H1 (cell line): ENCODE measurements around the gene NR3C1. TPM values are rescaled to one million over a fixed set of nuclear protein-coding genes. Genes with fewer than 3 reads are reported as not detected.

ENCODE experiments used
- CTCF ChIA-PET: fragments of 300-600 bp; sonication (Branson Sonifier 250); formaldehyde crosslinking; loops from one replicate; lab custom pipeline; 2021; ENCODE audit not compliant: partially characterized antibody; lab: Charles Lee
- POLR2A ChIA-PET: fragments of 300-600 bp; sonication (Branson Sonifier 250); formaldehyde crosslinking; loops from one replicate; lab custom pipeline; 2021; ENCODE audit warnings: inconsistent platforms; ENCODE audit not compliant: partially characterized antibody; lab: Charles Lee
- DNase-seq, 2 experiments: peaks; one replicate each; pipeline versions ENCODE4 v3.0.0 to v3.0.0-alpha.2; 2010 to 2022; ENCODE audit warnings: low spot score in 2 of 2, low read depth in 1 of 2, mixed read lengths in 1 of 2
- FAIRE-seq: peaks from 2 replicates; lab custom pipeline; 2011; peaks lifted over from hg19 to GRCh38; lab: Jason Lieb, UNC
- H2AFZ ChIP-seq: 2 replicates; pipeline ENCODE4 v1.8.1; 2012; ENCODE audit warnings: low read length, inconsistent platforms
- H2AK5ac ChIP-seq: 2 replicates; pipeline ENCODE4 v1.6.1; 2013; ENCODE audit warnings: low read depth, low read length
- H2BK120ac ChIP-seq: replicated peaks from 2 replicates; pipeline ENCODE3; 2013; ENCODE audit warnings: low read depth, low read length, inconsistent platforms
- H2BK12ac ChIP-seq: 2 replicates; pipeline ENCODE4 v1.6.1; 2013; ENCODE audit warnings: low read depth, low read length
- H2BK15ac ChIP-seq: 2 replicates; pipeline ENCODE4 v1.6.1; 2013; ENCODE audit warnings: low read length
- H2BK20ac ChIP-seq: 2 replicates; pipeline ENCODE4 v1.6.1; 2013; ENCODE audit warnings: low read length
- H2BK5ac ChIP-seq: 2 replicates; pipeline ENCODE4 v1.6.1; 2013; ENCODE audit warnings: low read depth, low read length
- H3K14ac ChIP-seq: 2 replicates; pipeline ENCODE4 v1.6.1; 2013; ENCODE audit warnings: inconsistent platforms; ENCODE audit not compliant: insufficient read length
- H3K18ac ChIP-seq: 2 replicates; pipeline ENCODE4 v1.6.1; 2013; ENCODE audit warnings: low read length; ENCODE audit errors: extremely low read depth
- H3K23ac ChIP-seq: 2 replicates; pipeline ENCODE4 v1.6.1; 2013; ENCODE audit warnings: inconsistent platforms; ENCODE audit not compliant: insufficient read length
- H3K23me2 ChIP-seq: 2 replicates; pipeline ENCODE4 v1.6.1; 2013; ENCODE audit warnings: low read depth, low read length
- H3K27ac ChIP-seq: 2 replicates; pipeline ENCODE4 v1.6.1; 2011; ENCODE audit warnings: low read depth, low read length, inconsistent platforms
- H3K27me3 ChIP-seq, 4 experiments: replicated peaks in 1 of 4; 1 replicate in 1 of 4; 2 replicates in 3 of 4; pipeline versions ENCODE4 v1.6.1 to v1.8.1; 2011 to 2013; ENCODE audit warnings: low read length in 3 of 4, mild to moderate bottlenecking in 3 of 4, inconsistent platforms in 2 of 4, mixed read lengths in 2 of 4, moderate library complexity in 1 of 4; ENCODE audit not compliant: control insufficient read depth in 3 of 4, insufficient read depth in 3 of 4; ENCODE audit errors: extremely low read depth in 1 of 4
- H3K36me3 ChIP-seq, 4 experiments: 2 replicates each; pipeline versions ENCODE4 v1.6.1 to v1.8.1; 2011 to 2013; ENCODE audit warnings: mild to moderate bottlenecking in 4 of 4, low read length in 3 of 4, moderate library complexity in 2 of 4, control low read depth in 1 of 4, inconsistent platforms in 1 of 4; ENCODE audit not compliant: insufficient read depth in 4 of 4, control insufficient read depth in 2 of 4
- H3K4ac ChIP-seq: replicated peaks from 2 replicates; pipeline ENCODE3; 2013; ENCODE audit warnings: low read length, low read depth, mixed read lengths, inconsistent platforms; ENCODE audit not compliant: insufficient read length
- H3K4me1 ChIP-seq, 4 experiments: replicated peaks in 1 of 4; 1 replicate in 1 of 4; 2 replicates in 3 of 4; pipeline versions ENCODE4 v1.6.1 to v1.8.1; 2011 to 2013; ENCODE audit warnings: low read length in 3 of 4, inconsistent platforms in 2 of 4, mixed read lengths in 1 of 4; ENCODE audit not compliant: insufficient read depth in 4 of 4, control insufficient read depth in 3 of 4
- H3K4me2 ChIP-seq, 2 experiments: 2 replicates each; pipeline versions ENCODE4 v1.6.1 to v1.8.1; 2011 to 2013; ENCODE audit warnings: low read depth in 2 of 2, low read length in 2 of 2, control low read depth in 1 of 2, inconsistent platforms in 1 of 2, mild to moderate bottlenecking in 1 of 2; ENCODE audit not compliant: insufficient read depth in 1 of 2
- H3K4me3 ChIP-seq, 4 experiments: fragments of 200-600, 300-600 bp in 1 of 4; sonication (generic), shearing (Covaris generic), sonication (Bioruptor Twin) in 1 of 4; 2 replicates each; pipeline versions ENCODE4 v1.5.1 to v1.8.1; 2011 to 2016; ENCODE audit warnings: low read length in 4 of 4, low read depth in 3 of 4, control low read depth in 2 of 4, inconsistent platforms in 2 of 4, mild to moderate bottlenecking in 2 of 4, mixed read lengths in 1 of 4, moderate library complexity in 1 of 4; ENCODE audit not compliant: insufficient read depth in 2 of 4; ENCODE audit errors: extremely low read depth in 1 of 4
- H3K56ac ChIP-seq: replicated peaks from 2 replicates; pipeline ENCODE3; 2013; ENCODE audit warnings: low read depth, mild to moderate bottlenecking, mixed read lengths, low read length, inconsistent platforms; ENCODE audit not compliant: insufficient read length
- H3K79me1 ChIP-seq: 2 replicates; pipeline ENCODE4 v1.6.1; 2013; ENCODE audit warnings: low read depth, low read length, control low read depth
- H3K79me2 ChIP-seq, 2 experiments: 2 replicates each; pipeline versions ENCODE4 v1.6.1 to v1.8.1; 2012 to 2013; ENCODE audit warnings: low read length in 2 of 2, mild to moderate bottlenecking in 2 of 2, inconsistent platforms in 1 of 2; ENCODE audit not compliant: insufficient read depth in 2 of 2, control insufficient read depth in 1 of 2
- H3K9ac ChIP-seq, 4 experiments: replicated peaks in 1 of 4; 1 replicate in 1 of 4; 2 replicates in 3 of 4; pipeline versions ENCODE4 v1.6.1 to v1.8.1; 2011 to 2013; ENCODE audit warnings: low read depth in 3 of 4, low read length in 3 of 4, control low read depth in 2 of 4, mild to moderate bottlenecking in 2 of 4, moderate library complexity in 2 of 4, inconsistent platforms in 1 of 4; ENCODE audit errors: extremely low read depth in 1 of 4
- H3K9me3 ChIP-seq, 2 experiments: 2 replicates each; pipeline versions ENCODE4 v1.6.1 to v1.8.1; 2012 to 2013; ENCODE audit warnings: mild to moderate bottlenecking in 2 of 2, moderate library complexity in 2 of 2, control low read depth in 1 of 2, inconsistent platforms in 1 of 2, low read depth in 1 of 2, low read length in 1 of 2, mixed read lengths in 1 of 2; ENCODE audit not compliant: insufficient read depth in 2 of 2
- H4K20me1 ChIP-seq, 2 experiments: replicated peaks in 1 of 2; 2 replicates each; pipeline versions ENCODE3 to v1.8.1; 2011 to 2013; ENCODE audit warnings: inconsistent platforms in 2 of 2, low read length in 2 of 2, mild to moderate bottlenecking in 1 of 2; ENCODE audit not compliant: insufficient read depth in 2 of 2, control insufficient read depth in 1 of 2
- H4K5ac ChIP-seq: 2 replicates; pipeline ENCODE4 v1.6.1; 2013; ENCODE audit warnings: low read length, low read depth, mixed read lengths, inconsistent platforms; ENCODE audit not compliant: insufficient read length
- H4K8ac ChIP-seq: 2 replicates; pipeline ENCODE4 v1.8.0; 2013; ENCODE audit warnings: mild to moderate bottlenecking, moderate library complexity, low read length, inconsistent platforms; ENCODE audit not compliant: insufficient read depth; ENCODE audit errors: extremely low read depth
- H4K91ac ChIP-seq: replicated peaks from 2 replicates; pipeline ENCODE3; 2013; ENCODE audit warnings: low read length, mixed read lengths, inconsistent platforms; ENCODE audit not compliant: insufficient read length
- JUND ChIP-seq: IDR thresholded peaks from 2 replicates; pipeline ENCODE4 v1.6.1; 2011; ENCODE audit warnings: mild to moderate bottlenecking, improper control_type of control experiment, low read length
- WGBS, 2 experiments: shearing (Covaris generic) in 1 of 2; methylation state at CpG; one replicate each; pipeline versions ENCODE4 v1.1.6 to v1.1.7; 2013 to 2015; ENCODE audit warnings: low lambda C conversion rate in 2 of 2, mixed read lengths in 2 of 2, inconsistent platforms in 1 of 2, low coverage in 1 of 2, missing lambda C conversion rate in 1 of 2; ENCODE audit not compliant: insufficient replicate concordance in 2 of 2, insufficient coverage in 1 of 2, insufficient read length in 1 of 2; ENCODE audit errors: extremely low coverage in 1 of 2, missing lambda C conversion rate in 1 of 2; 5-methylcytosine and 5-hydroxymethylcytosine counted together
- polyA plus RNA-seq, 7 experiments: library from polyadenylated mRNA; depleted of rRNA in 3 of 7; stranded (reverse) in 5 of 7; unstranded in 2 of 7; fragments of >200 nt in 5 of 7; fragments of 200-250 nt in 2 of 7; gene quantifications; 1 replicate in 5 of 7; 2 replicates in 1 of 7; 4 replicates in 1 of 7; pipeline versions ENCODE4 v1.2.1 to v1.2.3, GENCODE V29; 2011 to 2013; ENCODE audit warnings: missing spikeins in 2 of 7, mixed read lengths in 2 of 7
- total RNA-seq: library from RNA; stranded (reverse); fragmentation: NEBNext Ultra II Directional; extraction: Animal tissue kit (Norgen Biotek cat#: 25700); gene quantifications from 2 replicates; pipeline ENCODE4 v1.2.1, GENCODE V29; 2021

The NR3C1 gene
- total and polyA plus RNA-seq, 2 of the 8 experiments (the other 6 are each of a cell fraction or from before 2014, with no cell fraction given) = 1.7 to 5.4 TPM

GRCh38 chr5:143359869-143360268 is 43.6 kb downstream of the NR3C1 start:
- FAIRE-seq = no peak
- no peak for TF ChIP-seq JUND

More at GRCh38 chr5:143359869-143360268, 43.6 kb downstream of the NR3C1 start:
- H2BK5ac ChIP-seq = no peak overlapping the region
- H4K5ac ChIP-seq = no peak overlapping the region
- no peak overlapping the region for H3K9ac ChIP-seq
- POLR2A ChIA-PET = interaction anchor here (1.6 kb wide), 1 partner anchor 21 kb away, joined by 3 read pairs; no protein-coding TSS in a partner anchor
- H3K79me1 ChIP-seq = no peaks in the 10 kb centered on the region
- no peaks in the 10 kb centered on the region for H3K79me2 ChIP-seq
- H3K36me3 ChIP-seq = peaks cover 0 to 4% (median 0%) of the 10 kb centered on the region in 4 experiments; a peak in 1 of 8 replicates
- no peak overlapping the region for H2BK120ac ChIP-seq
- H4K8ac ChIP-seq = no peak overlapping the region
- H3K4me3 ChIP-seq = no peak overlapping the region
- H2BK15ac ChIP-seq = no peak overlapping the region
- no peaks in the 10 kb centered on the region; a peak in 1 of 7 replicates for H3K4me1 ChIP-seq
- no peak overlapping the region for H3K27ac ChIP-seq
- no peak overlapping the region for H3K14ac ChIP-seq
- H3K23me2 ChIP-seq = no peaks in the 10 kb centered on the region
- no peak overlapping the region for H3K4me2 ChIP-seq
- no peaks in the 10 kb centered on the region for H4K20me1 ChIP-seq
- no peak overlapping the region for H3K18ac ChIP-seq
- no peak overlapping the region for H4K91ac ChIP-seq
- H3K23ac ChIP-seq = no peak overlapping the region
- CTCF ChIA-PET = interaction anchor here (1.1 kb wide), 1 partner anchor 473 kb away, joined by 3 read pairs; no protein-coding TSS in a partner anchor
- no peak for DNase-seq
- no peak overlapping the region for H3K4ac ChIP-seq
- H3K56ac ChIP-seq = no peak overlapping the region
- 96% methylated on average over 2 of the region's 2 CpGs; no CpG with 5 or more reads in 1 of the 2 experiments for WGBS, 2 experiments
- no peaks in the 10 kb centered on the region for H3K9me3 ChIP-seq
- no peak overlapping the region for H2AFZ ChIP-seq
- no peak overlapping the region for H2BK12ac ChIP-seq
- H2BK20ac ChIP-seq = no peak overlapping the region
- no peaks in the 10 kb centered on the region for H3K27me3 ChIP-seq
- no peak overlapping the region for H2AK5ac ChIP-seq
